ENCODE measurements around the gene LAMTOR1. TPM values are rescaled to one million over a fixed set of nuclear protein-coding genes. Genes with fewer than 3 reads are reported as not detected.
A peak's percentile ranks its signal among the peaks of the same experiment; 100 is the strongest.
"Not testable (repeated sequence)": the region's sequence is repeated elsewhere in the genome, so short reads cannot be mapped to it uniquely, and the experiment has no call there.

Gene LAMTOR1
- 100 TPM for total RNA-seq
- long read RNA-seq, transcript LAMTOR1-201 (5 exons, 1,179 nt), result major isoform, 109 of 124 reads
- long read RNA-seq, partial matches to known transcripts, result 7 of 124 reads
- long read RNA-seq, other reads (novel, unspliced or antisense), result 5 of 124 reads

GRCh38 chr11:72102946-72103753 is at the start of gene LAMTOR1:
Gene LAMTOR1 (minus strand): TSS chr11:72103297. CDS start chr11:72103224, 73 bp downstream.
- peak; percentile 100 for DNase-seq
- H3K36me3 ChIP-seq, result peaks cover 10% of the 10 kb centered on the region
- H3K27ac ChIP-seq, result peak within 1 kb of the TSS; percentile 99
- intact Hi-C loops (cut with DNase I), result no loop called here
- no peaks in the 10 kb centered on the region for H3K27me3 ChIP-seq
- no peaks in the 10 kb centered on the region for H3K9me3 ChIP-seq
- H3K4me1 ChIP-seq, result peaks cover 37% of the 10 kb centered on the region
- H3K4me3 ChIP-seq, result peak within 1 kb of the TSS; percentile 98
- peak; percentile 56 for TF ChIP-seq CTCF (IDR thresholded peaks at IDR 0.05)
- peak; percentile 98 for ATAC-seq

DNA sequence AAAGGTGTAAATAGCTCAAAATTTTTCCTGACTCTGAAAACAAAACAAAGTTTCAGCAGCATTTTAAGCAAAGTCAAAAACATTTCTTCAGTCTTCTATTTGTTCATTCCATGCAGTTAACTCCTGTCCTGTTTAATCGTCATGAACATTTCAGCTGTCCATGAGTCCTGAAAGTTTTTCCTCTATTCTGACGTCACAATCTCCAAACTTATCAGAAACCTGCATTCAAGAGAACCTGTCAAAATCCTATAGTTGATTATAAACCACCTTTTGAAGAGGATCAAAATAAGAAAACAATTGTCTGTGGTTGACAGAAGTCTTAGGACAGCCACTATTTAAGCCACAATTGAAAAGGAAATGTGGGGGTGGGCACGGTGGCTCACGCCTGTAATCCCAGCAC is 47.8 kb upstream of the LAMTOR1 start:
- intact Hi-C loops (cut with DNase I), result no loop called here
- Histone ChIP-seq H3K9me3 (no peaks in the 10 kb centered on the region), H3K36me3 (no peaks in the 10 kb centered on the region), H3K27ac (no peak overlapping the region), H3K4me3 (no peak overlapping the region), H3K27me3 (no peaks in the 10 kb centered on the region), H3K4me1 (no peaks in the 10 kb centered on the region)
- DNase-seq, result no peak
- no peak for TF ChIP-seq CTCF (IDR thresholded peaks at IDR 0.05)
- no peak for ATAC-seq

GRCh38 chr11:72146625-72147024 is 43.5 kb upstream of the LAMTOR1 start:
- Histone ChIP-seq H3K9me3 (no peaks in the 10 kb centered on the region), H3K27me3 (no peaks in the 10 kb centered on the region), H3K4me1 (no peaks in the 10 kb centered on the region), H3K36me3 (no peaks in the 10 kb centered on the region), H3K27ac (no peak overlapping the region), H3K4me3 (no peak overlapping the region)
- DNase-seq (no peak), ATAC-seq (no peak)
- no peak for TF ChIP-seq CTCF (IDR thresholded peaks at IDR 0.05)
- intact Hi-C loops (cut with DNase I), result no loop called here

DNA sequence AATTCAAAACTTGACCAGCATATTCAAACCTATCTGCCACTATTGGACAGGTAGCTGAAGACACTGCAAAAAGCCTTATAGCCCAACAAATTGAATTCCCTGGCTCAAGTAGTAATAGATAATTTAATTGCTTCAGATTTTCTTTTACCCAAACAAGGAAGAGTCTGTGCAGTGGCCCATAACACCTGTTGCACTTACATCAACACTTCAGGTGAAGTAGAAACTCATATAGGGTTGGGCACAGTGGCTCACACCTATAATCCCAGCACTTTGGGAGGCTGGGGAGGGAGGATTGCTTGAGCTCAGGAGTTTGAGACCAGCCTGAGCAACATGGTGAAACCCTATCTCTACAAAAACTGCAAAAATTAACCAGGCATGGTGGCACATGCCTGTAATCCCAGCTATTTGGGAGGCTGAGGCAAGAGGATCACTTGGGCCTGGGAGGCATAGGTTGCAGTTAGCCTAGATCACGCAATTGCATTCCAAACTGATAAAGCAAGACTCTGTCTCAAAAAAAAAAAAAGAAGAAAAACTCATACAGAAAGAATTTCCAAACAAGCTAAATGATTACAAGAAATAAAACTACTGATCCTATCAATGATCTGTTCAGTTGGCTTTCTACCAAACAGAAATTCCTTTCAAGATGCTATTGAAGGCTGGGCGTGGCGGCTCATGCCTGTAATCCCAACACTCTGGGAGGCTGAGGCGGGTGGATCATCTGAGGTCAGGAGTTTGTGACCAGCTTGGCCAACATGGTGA is 41.9 kb upstream of the LAMTOR1 start:
- Histone ChIP-seq H3K9me3 (no peaks in the 10 kb centered on the region), H3K4me1 (no peaks in the 10 kb centered on the region), H3K4me3 (no peak overlapping the region), H3K27ac (no peak overlapping the region), H3K27me3 (no peaks in the 10 kb centered on the region), H3K36me3 (no peaks in the 10 kb centered on the region)
- ATAC-seq (no peak), DNase-seq (no peak)
- intact Hi-C loops (cut with DNase I), result no loop called here
- no peak for TF ChIP-seq CTCF (IDR thresholded peaks at IDR 0.05)

DNA sequence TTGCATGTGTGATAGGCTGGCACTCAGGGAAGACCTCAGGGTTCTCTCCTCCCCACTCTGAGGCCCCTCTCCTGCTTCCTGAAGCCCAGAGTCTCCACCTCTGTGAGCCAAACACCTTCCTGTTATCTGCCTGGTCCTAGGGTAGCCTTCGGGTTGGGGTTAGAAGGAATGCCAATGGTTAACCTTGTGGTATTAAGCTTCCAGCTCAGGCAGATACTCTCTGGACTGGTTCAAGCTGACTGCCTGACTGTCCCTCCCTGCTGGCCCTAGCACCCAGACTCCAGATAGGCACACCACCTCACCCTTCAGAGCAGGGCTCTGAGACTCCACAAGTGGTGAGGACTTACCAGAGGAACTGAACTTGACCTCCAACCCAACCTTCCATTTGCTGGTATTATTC is 39.4 kb upstream of the LAMTOR1 start:
- H3K4me1 ChIP-seq; H3K4me3 ChIP-seq; H3K27me3 ChIP-seq; ATAC-seq; H3K27ac ChIP-seq; DNase-seq; intact Hi-C loops (cut with DNase I); H3K36me3 ChIP-seq; H3K9me3 ChIP-seq: not testable (repeated sequence)

GRCh38 chr11:72142086-72142485 is 39.0 kb upstream of the LAMTOR1 start:
- ATAC-seq; H3K4me3 ChIP-seq; H3K36me3 ChIP-seq; intact Hi-C loops (cut with DNase I); DNase-seq; H3K4me1 ChIP-seq; H3K27me3 ChIP-seq; H3K9me3 ChIP-seq; H3K27ac ChIP-seq: not testable (repeated sequence)
